HT-29 (cell line): ENCODE data around the gene R3HCC1L. TPM values are rescaled to one million over a fixed set of nuclear protein-coding genes. Genes with fewer than 3 reads are reported as not detected.

ENCODE experiments used
- DNase-seq: peaks from one replicate; pipeline ENCODE4 v3.0.0-alpha.2; 2015; ENCODE audit warnings: low spot score
- total RNA-seq: library from RNA; depleted of rRNA; stranded (reverse); fragments of >200 nt; shearing (Covaris generic); gene quantifications from 2 replicates; pipeline ENCODE4 v1.2.3, GENCODE V29; 2014

R3HCC1L gene
- total RNA-seq, 1 experiment from 2014 or later: 5.7 TPM

DNA sequence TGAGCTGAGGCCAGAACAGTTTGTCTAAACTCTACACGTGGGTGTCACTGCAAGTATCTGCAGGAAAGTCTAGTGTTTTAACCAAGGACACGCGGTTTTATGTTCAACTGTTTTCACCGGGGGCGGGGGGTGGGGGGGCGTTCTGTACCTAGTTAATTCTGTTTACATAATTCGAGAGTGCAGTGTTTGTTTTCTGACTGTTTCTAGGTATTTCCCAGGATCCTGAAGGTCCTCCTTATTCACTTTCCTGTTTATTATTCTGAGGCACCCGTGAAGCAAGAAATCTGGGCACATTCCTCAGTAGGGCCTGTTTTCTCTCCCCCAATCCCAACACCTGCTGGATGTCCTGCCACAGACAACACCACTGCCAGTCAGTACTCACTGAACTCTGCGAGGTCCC is 125.9 kb downstream of the R3HCC1L start:
- DNase-seq: no peak

DNA sequence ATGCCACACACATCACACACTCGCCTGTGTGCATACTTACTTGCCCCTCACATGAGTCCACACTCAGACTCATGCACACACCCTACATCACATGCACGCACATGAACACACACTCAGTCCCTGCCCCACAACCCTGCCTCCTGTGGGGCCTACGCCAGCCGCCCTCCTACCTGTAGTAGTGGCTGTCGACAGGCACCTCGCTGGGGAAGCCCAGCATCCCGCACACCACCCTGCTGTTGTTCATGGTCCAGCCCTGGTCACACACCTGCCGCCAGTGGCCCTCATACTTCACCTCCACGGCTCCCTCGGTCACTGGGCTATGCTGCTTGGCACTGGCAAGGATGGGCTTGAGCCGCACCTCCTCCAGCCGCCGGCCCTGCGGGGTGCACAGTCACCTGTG is 126.3 kb downstream of the R3HCC1L start:
- DNase-seq: no peak

DNA sequence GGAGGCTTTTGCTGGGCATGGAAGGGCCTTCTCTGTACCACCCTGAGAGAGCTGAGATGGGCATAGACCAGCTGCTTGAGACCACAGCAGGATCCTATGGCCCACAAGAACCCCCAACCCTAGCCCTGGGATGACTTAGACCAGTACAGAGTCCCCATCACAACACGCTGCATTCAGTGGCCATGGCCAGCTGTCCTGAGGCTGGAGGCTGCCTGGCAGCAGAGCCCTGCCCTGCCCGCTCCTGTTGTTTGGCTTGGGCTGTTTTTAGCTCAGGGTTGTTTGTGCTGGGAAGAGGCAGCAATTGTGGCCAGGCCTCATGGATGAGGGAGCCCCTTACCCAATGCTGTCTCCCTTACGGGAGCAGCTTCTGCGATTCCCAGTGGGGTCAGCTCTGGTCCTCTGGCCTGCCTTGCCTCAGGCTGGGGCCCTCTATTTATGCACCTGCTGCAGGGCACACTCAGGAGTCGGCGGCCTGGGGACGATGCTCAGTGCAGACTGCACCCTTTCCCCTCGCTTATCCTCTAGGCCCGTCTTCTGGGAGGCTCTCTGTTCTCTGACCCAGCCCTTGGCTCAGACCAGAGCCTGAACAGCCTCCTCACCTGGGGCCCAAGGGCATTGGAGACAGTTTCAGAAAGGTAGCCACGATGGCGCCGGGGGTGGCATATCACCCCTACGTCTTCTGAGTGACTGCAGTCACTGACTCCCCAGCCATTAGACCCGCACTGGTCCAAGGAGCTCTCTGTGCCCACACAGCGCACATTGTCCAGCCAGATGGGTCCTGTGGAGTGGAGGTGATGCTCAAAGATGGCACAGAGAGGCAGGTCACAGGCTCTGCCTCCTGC is 127.2 kb downstream of the R3HCC1L start:
- DNase-seq: no peak

DNA sequence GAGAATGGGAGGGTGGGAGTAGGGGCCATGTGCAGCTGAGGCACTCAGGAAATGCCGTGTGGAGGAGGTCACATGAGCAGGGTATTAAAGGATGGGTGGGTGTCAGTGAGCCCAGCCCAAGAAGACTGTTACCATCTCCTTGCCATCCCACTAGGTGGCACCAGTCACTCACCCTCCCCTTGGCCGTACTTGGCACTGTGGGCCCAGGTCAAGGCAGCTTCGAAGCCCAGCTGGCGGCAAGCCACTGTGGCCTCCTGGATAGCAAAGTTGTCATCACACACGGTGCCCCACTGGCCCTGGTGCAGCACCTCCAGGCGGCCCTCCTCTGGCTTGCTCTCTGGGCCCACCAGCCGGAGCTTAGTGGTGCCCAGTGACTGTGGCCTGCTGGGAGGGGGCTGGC is 128.1 kb downstream of the R3HCC1L start:
- DNase-seq: peak; percentile 70

DNA sequence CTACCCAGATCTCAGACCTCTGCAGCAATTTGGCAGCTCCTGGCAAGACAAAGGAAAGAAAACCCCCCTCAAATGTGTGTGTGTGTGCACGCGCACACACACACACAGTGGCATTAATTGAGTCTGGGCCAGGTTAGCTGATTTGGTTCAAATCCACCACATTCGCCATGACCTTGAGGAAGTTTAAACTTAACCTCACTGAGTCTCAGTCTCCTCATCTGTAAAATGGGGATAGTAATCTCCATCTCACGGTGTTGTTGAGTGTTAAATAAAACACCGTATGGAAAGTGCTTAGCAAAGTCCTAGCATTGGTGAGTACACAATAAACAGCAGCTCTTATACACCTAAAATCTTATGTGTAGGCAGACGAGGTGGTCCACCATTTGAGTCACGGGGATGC is 128.6 kb downstream of the R3HCC1L start:
- DNase-seq: no peak

DNA sequence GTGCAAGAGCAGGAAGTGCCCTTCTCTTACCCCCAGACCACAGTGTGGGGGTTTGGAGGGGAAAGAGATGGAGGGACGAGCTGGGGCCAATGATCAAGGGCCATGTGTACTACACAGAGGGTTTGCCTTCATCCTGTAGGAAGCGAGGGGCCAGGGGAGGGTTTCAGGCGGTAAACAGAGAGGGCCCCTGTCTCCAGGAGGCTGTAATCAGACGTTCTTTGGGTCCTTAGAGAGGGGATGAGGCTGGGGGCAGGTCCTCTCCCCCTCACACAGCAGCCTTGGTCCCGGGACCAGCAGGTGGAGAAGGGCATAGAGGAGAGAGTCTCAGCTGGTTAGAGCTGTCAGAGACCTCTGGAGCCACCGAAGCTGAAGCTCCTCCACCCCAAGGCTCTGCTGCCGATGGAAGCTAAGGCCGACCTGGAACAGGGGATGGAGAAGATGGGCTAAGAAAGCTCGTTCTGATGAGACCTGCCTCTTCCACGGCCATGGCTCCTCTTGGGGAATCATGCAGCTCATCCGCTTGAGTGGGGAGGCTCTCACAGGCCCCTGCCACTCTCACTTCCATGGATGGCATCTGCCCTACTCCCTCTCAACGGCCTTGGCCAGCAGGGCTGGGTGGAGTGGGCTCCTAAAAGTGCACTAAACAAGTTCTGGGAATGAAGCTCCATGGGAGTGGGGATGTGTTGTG is 130.1 kb downstream of the R3HCC1L start:
- no peak for DNase-seq

DNA sequence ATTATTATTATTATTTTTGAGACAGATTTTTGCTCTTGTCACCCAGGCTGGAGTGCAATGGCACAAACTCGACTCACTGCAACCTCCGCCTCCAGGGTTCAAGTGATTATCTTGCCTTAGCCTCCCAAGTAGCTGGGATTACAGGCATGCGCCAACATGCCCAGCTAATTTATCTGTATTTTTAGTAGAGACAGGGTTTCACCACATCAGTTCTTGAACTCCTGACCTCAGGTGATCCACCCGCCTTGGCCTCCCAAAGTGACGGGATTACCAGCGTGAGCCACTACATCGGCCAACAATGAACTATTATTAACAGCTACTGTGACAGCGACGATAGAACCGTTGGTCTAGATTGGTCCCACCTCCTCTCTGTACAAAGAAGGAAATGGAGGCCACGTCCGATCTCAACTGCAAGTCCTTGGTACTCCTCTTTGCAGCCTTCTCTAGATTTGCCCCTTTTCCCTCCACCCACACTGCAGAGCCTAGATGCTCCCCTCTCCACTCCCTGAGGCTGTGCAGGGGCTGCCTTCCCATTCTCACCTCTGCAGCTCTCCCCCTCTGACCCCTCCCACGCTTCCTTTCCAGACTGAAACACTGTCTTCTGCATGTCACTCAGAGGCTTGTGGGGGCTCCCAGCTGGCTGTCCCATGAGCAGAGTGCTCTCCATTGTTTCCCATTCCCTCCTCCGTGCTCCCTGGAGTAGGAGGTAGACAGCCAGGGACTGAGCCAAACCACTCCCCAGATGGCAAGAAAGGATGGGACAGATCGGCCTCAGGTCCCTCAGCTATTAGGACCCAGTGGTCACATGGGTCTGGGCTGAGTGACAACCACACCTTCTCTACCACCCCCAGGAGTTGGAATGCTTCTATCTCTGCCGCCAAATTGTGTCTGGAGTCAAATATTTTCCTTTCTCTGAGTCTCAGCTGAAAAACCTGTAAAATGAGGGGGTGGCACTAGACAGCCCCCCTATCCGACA is 131.2 kb downstream of the R3HCC1L start:
- DNase-seq: no peak

DNA sequence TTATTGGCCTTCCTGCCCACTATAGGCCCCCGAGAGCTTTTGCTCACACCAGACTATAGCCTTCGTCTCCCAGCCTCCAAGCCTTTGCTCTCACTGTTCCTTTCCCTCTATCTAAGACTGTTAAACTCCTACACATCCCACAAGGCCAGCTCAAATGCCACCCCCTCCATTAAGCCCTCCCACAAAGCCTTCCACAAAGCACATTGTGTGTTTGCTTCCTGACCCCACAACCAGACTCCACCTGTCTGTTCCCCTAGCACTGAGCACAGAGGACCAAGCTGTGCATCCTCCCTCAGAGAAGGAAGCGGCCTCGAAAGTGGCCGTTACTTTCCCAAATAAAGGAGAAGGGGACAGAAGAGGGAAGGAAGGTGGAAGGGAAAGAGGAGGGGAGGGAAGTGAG is 132.2 kb downstream of the R3HCC1L start:
- DNase-seq: peak; percentile 6

DNA sequence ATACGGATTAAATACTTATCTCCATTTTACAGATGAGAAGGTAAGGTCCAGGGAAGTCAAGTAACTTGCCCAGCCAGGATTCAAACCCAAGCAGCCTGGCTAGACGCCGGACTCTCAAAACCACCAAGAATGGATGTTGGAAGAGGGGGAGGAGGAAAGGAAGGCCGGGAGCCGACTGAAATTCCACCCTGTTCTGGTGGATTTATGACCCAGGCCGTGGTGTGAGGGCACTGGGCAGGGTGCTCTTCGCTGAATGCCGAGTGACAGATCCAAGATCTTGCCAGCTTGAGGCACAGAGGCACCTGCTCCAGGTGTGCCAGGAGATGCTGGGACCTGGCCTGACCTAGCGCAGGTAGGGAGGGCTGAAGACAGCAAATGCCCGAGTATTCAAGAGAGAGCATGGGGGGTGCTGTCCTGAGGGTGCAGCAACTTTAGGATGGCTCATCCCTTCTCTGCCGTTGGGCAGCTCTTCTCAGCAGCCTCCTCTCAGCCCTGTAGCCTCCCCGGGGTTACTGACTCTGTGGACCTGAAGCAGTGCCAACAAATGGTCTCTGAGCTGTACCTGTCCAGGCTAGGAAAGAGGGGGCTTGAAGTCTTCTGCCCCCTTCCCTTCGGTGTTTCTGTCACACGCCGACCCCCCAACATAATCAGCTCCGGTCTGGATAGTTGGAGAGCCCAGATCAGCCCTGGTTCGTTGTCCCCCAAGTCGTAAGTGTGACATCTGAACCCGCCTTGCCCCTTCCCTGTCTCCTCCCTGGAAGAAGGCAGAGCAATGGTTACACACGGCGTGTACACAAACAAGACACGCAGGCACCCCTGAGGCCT is 132.8 kb downstream of the R3HCC1L start:
- DNase-seq: peak; percentile 36

DNA sequence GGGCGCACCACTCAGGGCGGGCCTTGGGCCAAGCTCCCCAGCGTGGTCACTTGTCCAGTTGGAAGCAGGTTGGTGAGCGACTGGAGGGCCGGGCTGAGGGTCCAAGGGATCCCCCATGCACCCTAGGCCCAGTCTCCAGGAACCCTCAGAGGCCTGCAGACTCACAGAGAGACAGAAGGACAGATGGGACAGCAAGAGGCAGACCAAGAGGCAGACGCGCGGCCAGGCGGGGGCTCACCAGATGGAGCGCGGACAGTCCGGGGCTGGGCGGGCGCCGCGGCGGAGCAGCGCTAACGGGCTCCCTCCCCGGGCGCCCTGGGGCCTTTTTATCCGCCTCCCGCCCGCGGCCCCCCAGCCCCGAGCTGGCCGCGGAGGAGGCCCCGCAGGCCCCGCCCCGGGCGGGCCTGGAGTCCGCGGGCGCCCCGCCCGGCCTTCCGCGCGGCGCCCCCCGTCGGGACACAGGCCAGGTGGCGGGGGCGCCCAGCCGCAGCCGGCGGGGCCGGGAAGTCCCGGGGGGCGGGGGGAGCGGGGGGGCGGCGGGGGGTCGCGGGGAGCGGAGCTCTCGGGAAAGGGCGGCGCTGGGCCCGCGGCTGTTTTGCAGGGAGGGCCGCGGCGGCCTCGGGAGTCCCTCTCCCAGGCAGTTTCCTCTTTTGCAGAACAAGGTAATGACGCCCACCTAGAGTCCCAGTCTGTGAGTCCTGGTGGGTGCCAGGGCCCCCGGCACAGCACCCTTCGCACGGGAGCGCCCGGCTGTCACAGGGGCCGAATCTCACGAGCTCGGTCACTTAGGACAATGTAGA is 133.6 kb downstream of the R3HCC1L start, which contains the start of gene LOXL4:
LOXL4 (minus strand) TSS at position 301 of the 800 bp plus-strand sequence. CDS start 5,175 bp downstream, outside the sequence.
- peak; percentile 53 for DNase-seq

DNA sequence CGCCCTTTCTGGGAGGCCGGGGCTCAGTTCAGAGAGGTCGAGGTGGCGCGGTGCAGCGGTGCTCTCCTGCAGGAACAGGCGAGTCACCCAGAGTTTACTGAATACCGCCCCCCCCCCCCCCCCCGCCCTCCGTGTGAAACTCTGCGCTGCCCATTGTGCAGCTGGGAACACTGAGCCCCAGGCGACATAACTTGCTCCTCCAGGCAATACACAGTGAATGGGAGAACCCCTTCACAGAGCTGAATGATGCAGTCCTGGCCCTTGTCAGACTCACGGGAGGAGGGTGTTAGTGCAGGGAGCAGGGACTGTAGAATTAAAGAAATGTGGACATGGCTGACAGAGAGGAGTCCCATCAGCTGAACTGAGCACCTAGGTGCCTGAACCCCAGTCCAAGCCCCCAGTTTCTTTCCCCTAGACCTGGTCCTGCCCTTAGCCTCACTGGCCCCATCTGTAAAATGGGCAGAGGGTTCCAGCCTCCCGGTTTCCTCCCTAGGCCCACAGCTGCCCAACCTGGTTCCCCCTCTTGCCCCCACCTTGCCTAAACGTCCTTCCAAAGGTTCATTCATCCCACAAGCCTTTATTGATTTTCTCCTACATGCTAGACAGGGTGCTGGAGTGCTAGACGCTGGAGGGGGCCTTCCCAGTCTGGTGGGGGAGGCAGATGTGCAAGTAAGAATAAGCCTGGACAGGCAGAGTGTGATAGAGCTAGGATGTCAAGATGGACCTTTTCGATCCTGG is 134.4 kb downstream of the R3HCC1L start:
- no peak for DNase-seq

DNA sequence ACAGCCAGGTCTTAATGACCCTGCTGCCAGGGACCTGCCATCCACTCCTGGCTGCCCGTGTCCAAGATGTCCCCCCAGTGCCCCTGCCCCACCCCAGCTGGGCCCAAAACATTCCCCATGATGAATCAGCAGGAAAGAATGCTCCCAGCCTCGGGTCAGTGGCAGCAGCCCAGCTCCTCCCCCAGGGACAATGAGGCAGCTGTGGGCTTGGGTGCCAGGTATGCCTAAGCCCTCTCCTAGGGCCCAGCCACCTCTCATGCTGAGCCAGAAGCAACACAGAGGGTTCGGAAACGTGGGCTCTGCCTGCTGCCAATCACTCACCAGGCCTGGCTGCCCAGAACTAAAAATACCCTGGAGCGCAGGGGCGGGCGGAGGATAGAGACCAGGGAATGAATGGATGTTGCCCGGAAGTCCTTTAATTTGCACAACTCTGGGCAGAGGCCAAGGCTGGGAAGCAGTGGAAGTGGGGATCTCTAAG is 135.0 kb downstream of the R3HCC1L start:
- peak; percentile 87 for DNase-seq

DNA sequence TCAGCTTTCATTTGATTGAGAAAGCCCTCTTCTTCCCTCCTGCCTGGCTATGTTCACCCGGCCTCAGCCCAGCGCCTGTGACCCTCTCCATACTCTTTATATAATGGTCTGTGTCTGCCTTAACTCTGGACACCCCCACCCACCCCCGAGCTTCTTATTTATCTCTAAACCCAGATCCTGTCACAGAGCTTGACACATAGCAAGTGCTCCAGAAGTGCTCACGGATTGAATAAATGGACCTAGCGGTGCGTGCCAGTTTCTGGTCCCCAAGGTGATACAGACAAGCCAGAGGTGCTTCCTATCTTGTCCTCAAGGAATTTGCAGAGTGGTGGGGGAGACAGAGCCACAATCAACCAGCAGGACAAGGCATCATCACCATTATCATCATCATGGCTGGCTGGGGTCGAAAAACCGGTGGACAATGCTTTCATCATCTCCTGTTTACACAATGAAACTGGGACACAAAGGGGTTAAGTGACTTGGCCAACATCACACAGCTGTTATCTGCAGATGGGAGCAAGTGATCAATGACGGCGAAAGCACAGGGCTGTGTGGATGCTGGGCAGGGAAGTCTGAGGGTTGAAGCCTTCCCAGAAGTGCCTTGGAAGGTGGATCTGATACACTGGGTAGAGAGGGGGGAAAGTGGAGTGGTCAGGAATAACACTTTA is 135.8 kb downstream of the R3HCC1L start:
- DNase-seq: no peak

DNA sequence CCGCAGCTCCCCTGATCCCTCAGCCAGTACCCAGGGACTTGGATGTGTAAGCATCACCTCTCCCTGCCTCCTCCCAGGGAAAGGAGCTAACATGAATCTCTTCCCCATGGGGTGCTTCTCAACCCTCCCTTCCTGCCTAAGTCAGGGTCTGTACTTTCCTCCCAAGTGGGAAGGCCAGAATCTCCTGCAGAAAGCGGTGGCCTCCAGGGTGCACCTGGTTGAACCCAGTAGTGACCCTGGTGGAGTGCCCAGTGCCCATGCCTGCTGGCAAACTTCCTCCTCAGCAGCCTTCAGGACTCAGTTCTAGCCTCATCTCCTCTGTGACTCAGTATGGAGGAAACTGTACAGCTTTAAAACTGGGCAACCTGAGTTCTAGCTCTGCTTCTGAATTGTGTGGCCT is 136.3 kb downstream of the R3HCC1L start:
- DNase-seq: no peak

DNA sequence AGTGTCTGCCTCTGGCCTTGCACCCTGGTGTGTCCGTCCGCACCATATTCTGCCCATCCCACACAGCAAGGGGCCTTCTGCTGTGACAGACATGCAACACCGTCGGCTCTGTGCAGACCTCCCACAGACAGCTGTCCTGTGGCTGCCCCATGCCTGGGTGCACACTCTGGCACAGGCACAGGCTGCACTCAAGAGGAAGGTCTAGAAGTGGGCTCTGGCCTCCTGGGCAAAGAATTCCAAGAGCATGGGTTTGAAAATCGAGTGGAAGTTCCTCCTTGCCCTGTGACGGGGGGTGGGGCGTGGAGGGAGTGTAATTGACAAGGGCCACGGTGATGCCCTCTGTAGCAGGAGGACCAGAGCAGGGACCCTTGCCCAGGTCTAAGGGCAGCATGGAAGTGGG is 137.8 kb downstream of the R3HCC1L start:
- no peak for DNase-seq

DNA sequence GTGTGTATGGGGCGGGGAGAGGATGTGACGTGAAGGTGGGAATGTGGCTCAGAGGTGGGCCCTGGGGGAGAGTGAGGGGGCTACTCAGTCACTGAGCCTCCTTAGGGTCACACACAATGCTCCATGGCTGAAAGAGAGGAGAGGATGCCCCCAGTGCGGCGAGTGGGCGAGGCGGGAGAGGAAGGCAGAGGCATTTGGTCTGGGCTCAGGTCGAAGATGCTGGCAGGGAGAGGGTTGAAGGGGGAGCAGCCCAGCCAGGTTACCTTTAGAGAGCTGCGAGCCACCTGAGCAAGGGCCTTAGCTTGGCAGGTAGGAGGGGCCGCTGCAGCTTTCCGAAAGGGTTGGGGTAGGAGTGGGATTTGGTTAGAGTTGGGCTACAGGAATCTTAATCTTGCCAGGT is 138.2 kb downstream of the R3HCC1L start:
- no peak for DNase-seq

DNA sequence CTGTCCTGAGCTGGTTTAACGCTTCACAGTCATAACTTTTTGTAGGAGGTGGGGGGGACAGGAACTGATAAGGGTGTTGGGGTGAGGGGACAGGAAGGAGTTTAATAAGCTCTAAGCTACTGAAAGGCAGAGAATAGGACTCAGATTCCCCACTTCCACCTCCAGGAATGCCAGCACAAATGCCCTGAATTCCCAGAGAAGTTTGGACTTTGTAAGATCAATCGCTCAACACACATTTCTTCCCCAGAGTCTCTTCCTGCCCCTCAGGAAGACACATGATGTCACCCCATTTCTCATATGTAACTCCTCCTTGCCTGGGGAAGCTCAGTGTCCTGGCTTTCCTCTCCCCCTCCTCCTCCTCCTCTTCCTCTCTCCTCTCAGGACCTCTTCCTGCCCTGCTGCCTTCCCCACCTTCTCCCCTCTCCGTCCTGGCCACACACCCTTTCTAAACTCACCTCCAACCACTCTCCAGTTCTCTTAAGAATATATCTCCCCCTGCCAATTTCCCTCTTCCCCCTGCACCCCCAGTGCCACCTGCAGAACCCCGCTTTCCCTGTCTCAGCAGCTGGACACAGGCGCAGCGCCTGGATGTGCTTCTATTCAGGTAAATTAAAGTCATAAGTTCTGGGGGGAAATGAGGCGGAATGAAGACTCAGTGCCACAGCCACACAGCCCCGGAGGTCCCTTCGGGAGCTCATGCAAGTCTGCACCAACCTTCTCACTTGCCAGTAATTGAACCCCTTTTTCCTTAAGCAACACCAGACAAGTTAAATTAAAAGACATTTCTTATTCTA is 138.8 kb downstream of the R3HCC1L start:
- DNase-seq: no peak

DNA sequence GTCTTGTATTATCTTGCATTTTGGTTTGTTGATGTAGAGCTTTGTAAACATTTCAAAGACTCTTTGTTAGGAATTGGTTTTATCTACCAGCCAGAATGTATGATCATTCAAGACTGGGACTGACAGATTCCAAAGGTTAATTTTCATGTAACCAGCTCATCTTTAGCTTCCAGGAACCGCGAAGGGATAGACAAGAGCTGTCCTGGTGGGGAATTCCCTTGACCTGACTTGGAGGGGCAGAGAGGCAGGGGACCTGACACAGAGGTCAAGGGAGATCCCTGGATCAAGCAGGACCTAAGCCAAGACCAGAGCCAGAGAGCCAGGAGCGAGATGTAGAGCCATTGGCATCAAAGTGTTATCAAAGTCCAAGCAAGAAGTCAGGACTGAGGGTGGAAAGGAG is 140.1 kb downstream of the R3HCC1L start:
- no peak for DNase-seq
